ENCODE data around the gene NCKAP5.

Gene NCKAP5

DNA sequence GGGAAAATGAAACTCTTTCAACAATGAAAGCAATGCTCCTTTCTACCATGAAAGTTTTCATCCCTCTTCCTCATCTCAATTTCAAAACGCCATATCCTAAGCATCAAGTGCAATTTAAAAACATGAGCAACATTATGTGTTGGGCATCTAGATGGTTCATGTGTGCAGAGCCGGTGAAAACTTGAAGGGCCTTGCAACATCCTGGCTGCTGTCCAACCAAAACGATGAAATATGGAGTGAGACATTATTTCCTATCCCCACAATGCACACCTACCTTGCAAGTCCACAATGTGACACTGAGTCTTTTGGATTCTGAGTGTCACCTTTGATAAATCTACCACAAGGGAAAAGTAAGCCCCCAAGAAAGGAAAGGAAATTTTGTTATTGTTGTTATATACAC is 110.0 kb downstream of the NCKAP5 start:
- H3K4me3 ChIP-seq (ENCODE audit: low read length): no peak overlapping the region
- peak; percentile 94 for DNase-seq (ENCODE audit: low read depth)
- TF ChIP-seq, protein P1, sequence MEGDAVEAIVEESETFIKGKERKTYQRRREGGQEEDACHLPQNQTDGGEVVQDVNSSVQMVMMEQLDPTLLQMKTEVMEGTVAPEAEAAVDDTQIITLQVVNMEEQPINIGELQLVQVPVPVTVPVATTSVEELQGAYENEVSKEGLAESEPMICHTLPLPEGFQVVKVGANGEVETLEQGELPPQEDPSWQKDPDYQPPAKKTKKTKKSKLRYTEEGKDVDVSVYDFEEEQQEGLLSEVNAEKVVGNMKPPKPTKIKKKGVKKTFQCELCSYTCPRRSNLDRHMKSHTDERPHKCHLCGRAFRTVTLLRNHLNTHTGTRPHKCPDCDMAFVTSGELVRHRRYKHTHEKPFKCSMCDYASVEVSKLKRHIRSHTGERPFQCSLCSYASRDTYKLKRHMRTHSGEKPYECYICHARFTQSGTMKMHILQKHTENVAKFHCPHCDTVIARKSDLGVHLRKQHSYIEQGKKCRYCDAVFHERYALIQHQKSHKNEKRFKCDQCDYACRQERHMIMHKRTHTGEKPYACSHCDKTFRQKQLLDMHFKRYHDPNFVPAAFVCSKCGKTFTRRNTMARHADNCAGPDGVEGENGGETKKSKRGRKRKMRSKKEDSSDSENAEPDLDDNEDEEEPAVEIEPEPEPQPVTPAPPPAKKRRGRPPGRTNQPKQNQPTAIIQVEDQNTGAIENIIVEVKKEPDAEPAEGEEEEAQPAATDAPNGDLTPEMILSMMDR (IDR thresholded peaks at IDR 0.05; ENCODE audit: insufficient read depth, low read depth, low read length, missing control alignments): no peak

DNA sequence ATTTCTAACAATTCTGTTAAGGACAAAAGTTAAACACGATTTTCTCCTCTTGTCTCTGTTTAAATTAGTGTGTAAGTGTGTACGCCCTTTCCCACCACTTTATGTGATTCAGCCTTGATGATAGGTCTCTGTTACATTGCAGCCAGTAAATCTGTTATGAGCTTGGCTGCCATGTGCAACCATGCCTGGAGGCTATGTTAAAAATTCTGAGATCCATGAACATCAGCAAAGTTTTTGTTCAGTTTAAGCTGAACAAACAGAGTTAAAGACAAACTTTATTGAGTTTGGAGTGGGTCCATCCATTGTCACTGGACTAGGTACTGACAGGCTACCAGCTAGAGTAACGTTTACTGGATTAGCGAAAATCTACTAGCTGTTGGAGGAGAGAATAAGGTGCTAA is 110.4 kb downstream of the NCKAP5 start:
- H3K4me3 ChIP-seq (ENCODE audit: low read length): no peak overlapping the region
- TF ChIP-seq, protein P1 (IDR thresholded peaks at IDR 0.05; ENCODE audit: insufficient read depth, low read depth, low read length, missing control alignments): no peak
- peak; percentile 66 for DNase-seq (ENCODE audit: low read depth)

DNA sequence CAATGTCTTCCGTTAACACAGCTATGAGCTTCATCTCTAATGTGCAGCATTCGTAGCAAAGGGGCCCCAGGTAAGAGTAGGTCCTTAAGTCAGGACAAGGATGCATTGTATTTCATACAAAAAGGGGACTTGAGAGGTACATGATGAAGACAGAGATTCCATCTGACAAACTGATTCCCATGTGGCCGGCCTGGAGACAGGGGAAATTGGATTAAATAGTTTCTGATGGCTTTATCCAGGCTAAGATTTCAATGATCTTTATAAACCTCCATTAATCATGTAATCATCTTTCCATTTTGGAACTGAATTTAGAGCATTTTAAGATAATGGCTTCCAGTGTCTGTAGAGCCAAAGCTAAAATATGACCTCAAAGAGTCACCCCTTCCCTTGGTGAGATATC is 111.3 kb downstream of the NCKAP5 start:
- no peak overlapping the region for H3K4me3 ChIP-seq (ENCODE audit: low read length)
- DNase-seq (ENCODE audit: low read depth): no peak
- TF ChIP-seq, protein P1 (IDR thresholded peaks at IDR 0.05; ENCODE audit: insufficient read depth, low read depth, low read length, missing control alignments): no peak

DNA sequence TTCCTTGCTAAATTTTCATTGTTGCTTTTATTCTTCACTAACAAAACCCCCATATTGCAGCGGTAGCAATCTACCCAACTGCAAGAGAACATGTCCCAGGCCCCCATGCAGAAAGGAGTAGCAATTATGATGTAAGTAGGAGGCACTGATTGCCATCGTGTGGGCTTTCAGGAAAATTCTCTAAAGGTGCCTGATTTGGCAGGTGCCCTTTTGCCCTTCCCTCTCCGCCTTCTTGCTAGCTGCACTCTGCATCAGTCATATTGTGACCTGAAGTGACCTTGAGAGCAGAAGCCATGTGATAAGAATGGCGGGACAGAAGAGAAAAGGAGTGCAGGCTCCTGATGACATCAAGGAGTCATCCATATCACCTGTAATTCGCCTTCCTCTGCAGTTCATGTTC is 112.1 kb downstream of the NCKAP5 start:
- TF ChIP-seq, protein P1 (IDR thresholded peaks at IDR 0.05; ENCODE audit: insufficient read depth, low read depth, low read length, missing control alignments): no peak
- no peak for DNase-seq (ENCODE audit: low read depth)
- H3K4me3 ChIP-seq (ENCODE audit: low read length): no peak overlapping the region

DNA sequence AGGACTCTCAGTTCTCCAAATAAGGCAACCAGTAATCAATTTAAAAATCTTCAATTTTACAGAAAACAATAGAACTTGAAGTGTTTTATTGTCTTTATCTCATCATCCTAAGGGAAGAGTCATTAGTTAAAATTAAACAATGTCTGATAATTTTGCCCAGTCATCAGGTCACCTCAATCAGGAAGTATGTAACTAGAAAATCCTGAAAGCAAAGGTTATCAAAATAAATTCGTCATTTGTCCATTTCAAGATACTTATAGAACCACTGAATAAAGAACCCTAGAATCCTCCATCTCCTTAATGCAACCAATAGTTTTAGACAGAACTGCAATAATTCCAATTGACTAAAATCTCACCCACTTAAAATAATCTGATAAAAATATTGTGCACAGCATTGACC is 115.2 kb downstream of the NCKAP5 start:
- no peak overlapping the region for H3K4me3 ChIP-seq (ENCODE audit: low read length)
- no peak for DNase-seq (ENCODE audit: low read depth)
- TF ChIP-seq, protein P1 (IDR thresholded peaks at IDR 0.05; ENCODE audit: insufficient read depth, low read depth, low read length, missing control alignments): no peak

DNA sequence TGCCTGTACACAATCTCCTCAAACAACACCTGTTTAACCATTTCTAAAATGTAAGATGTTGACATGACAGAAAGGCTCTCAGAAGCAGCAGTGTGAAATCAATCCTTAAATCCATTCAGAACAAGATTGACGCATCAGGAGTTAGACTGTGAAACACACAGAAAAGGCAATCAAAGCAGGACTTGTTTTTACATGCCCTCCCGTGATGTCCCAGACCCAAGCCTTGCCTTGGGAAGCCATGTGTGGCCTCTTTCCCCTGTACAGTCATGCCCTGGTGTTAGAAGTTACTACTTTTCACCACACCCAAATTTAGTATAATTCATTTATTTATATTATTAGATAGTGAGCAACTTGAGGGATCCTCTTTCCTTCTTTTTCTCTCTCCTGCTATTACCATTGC is 115.7 kb downstream of the NCKAP5 start:
- TF ChIP-seq, protein P1 (IDR thresholded peaks at IDR 0.05; ENCODE audit: insufficient read depth, low read depth, low read length, missing control alignments): no peak
- H3K4me3 ChIP-seq (ENCODE audit: low read length): no peak overlapping the region
- peak; percentile 97 for DNase-seq (ENCODE audit: low read depth)

DNA sequence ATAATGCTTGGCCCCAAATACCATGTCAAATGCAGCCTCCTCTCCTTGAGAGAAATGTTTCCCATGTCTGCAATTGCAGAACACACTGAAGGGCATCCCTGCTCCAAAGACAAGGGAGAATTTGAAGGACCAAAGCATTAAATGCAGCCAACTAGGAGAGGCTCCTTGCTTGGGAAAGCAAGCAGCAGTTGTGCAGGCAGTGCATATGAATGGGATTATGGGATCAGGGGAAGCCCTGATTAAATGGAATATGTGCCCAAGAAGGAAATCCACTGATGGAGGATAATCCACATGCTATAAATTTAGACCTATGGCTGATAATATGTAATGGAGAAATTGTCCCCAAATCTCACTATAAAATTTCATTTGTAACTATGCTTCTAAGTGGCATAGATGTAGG is 116.1 kb downstream of the NCKAP5 start:
- DNase-seq (ENCODE audit: low read depth): no peak
- H3K4me3 ChIP-seq (ENCODE audit: low read length): no peak overlapping the region
- TF ChIP-seq, protein P1 (IDR thresholded peaks at IDR 0.05; ENCODE audit: insufficient read depth, low read depth, low read length, missing control alignments): no peak
